ENCODE results near the gene SORCS1.

Gene SORCS1

DNA sequence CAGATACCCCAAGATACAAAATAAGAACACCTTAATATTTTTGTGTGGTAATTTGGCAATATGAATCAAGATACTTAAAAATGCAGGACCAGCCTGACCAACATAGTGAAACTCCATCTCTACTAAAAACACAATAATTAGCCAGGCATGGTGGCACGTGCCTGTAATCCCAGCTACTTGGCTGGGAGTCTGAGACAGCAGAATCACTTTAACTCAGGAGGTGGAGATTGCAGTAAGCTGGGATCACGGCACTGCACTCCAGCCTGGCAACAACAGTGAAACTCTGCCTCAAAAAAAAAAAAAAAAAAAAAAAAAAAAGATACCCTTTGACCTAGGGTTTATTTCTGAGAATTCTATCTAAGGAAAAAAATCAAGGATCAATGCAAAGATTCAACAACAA is 450.7 kb downstream of the SORCS1 start:
- Mint-ChIP-seq H3K36me3 (ENCODE audit: low read depth) (no peaks in the 10 kb centered on the region), H3K4me3 (no peak overlapping the region), H3K27me3 (ENCODE audit: low read depth) (peaks cover 8% of the 10 kb centered on the region)

DNA sequence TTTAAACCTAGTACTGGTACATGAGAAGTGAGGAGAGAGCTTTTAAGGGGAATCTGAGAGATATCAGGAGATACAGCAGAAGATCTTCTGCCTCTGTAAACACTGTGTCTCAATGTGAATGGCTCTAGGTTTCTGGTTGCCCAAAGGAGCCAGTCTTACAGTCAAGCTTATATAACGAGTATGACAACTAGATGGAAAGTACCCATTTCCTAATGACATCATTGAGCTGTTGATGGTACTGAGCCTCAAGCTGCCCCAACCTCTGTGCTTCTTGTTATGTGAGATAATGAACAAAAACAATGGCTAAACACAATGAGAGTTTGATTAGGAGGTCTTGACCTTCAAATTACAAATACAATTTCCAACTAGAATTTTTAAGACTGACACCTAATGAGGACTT is 451.5 kb downstream of the SORCS1 start:
- Mint-ChIP-seq H3K4me3 (no peak overlapping the region), H3K27ac (no peak overlapping the region), H3K9me3 (peaks cover 6% of the 10 kb centered on the region), H3K4me1 (peaks cover 8% of the 10 kb centered on the region), H3K27me3 (ENCODE audit: low read depth) (peaks cover 7% of the 10 kb centered on the region), H3K36me3 (ENCODE audit: low read depth) (no peaks in the 10 kb centered on the region)
- TF ChIP-seq, protein P1, sequence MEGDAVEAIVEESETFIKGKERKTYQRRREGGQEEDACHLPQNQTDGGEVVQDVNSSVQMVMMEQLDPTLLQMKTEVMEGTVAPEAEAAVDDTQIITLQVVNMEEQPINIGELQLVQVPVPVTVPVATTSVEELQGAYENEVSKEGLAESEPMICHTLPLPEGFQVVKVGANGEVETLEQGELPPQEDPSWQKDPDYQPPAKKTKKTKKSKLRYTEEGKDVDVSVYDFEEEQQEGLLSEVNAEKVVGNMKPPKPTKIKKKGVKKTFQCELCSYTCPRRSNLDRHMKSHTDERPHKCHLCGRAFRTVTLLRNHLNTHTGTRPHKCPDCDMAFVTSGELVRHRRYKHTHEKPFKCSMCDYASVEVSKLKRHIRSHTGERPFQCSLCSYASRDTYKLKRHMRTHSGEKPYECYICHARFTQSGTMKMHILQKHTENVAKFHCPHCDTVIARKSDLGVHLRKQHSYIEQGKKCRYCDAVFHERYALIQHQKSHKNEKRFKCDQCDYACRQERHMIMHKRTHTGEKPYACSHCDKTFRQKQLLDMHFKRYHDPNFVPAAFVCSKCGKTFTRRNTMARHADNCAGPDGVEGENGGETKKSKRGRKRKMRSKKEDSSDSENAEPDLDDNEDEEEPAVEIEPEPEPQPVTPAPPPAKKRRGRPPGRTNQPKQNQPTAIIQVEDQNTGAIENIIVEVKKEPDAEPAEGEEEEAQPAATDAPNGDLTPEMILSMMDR (IDR thresholded peaks at IDR 0.05; ENCODE audit: unreplicated experiment in 3 of 3) = no peak

More for the DNA sequence above, 450.7 kb downstream of the SORCS1 start:
- TF ChIP-seq, protein P1 (IDR thresholded peaks at IDR 0.05; ENCODE audit: unreplicated experiment in 3 of 3) = no peak
- H3K27ac Mint-ChIP-seq = no peak overlapping the region
- peaks cover 6% of the 10 kb centered on the region for H3K9me3 Mint-ChIP-seq
- H3K4me1 Mint-ChIP-seq = peaks cover 8% of the 10 kb centered on the region

DNA sequence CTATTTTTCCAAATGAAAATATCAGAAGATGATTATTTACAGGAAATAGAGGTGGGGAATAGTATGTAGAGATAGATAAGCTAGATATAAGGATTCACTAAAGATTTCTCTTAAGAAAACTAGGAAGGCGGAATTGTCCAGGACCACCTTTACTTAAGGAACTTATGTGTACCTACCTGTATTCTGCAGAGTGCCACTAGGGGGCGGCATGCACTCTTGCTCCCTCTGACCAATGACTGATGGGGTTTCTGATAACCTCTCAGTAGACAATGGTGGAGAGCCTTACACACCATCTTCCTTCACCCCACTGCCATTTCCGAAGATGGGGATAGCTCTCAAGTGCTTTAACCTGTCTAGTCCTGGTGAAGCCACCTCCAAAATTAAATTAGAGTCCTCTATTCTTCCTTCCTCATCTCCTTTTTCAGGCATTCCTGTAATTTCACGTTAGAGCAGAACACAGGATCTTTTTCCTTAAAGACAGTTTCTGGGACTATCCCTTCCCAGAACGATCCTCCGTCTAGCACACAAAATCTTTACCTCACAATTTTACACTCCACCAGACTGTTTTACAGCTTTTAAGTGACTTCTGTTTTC is 453.1 kb downstream of the SORCS1 start:
- Mint-ChIP-seq H3K4me1 (peaks cover 10% of the 10 kb centered on the region), H3K36me3 (ENCODE audit: low read depth) (no peaks in the 10 kb centered on the region), H3K27ac (no peak overlapping the region), H3K4me3 (no peak overlapping the region), H3K27me3 (ENCODE audit: low read depth) (peaks cover 4% of the 10 kb centered on the region), H3K9me3 (peaks cover 4% of the 10 kb centered on the region)
- TF ChIP-seq, protein P1 (IDR thresholded peaks at IDR 0.05; ENCODE audit: unreplicated experiment in 3 of 3) = peak; percentile 37 to 52 (median 43)

DNA sequence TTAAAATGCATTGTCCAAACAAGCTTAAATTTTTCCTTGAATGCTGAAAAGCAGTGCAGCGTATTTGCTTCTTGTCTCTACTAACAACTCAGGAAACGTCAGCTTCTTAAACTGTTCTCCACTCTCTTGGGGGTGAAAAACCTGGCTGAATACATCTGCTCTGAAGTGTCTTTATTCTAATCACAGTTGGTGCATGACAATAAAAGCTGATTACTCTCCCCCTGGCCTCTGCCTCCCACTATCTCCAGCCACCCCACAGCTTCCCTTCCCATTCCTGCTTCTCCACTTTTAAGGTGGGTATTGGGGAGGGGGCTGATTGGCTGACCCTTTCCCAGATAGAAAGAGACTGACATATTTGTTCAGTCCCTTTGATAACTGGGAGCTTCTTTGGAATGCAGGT is 456.0 kb downstream of the SORCS1 start:
- Mint-ChIP-seq H3K27me3 (ENCODE audit: low read depth) (peaks cover 22% of the 10 kb centered on the region), H3K4me1 (peaks cover 16% of the 10 kb centered on the region), H3K9me3 (peaks cover 4% of the 10 kb centered on the region), H3K4me3 (no peak overlapping the region), H3K36me3 (ENCODE audit: low read depth) (no peaks in the 10 kb centered on the region), H3K27ac (no peak overlapping the region)
- TF ChIP-seq, protein P1 (IDR thresholded peaks at IDR 0.05; ENCODE audit: unreplicated experiment in 3 of 3) = no peak

DNA sequence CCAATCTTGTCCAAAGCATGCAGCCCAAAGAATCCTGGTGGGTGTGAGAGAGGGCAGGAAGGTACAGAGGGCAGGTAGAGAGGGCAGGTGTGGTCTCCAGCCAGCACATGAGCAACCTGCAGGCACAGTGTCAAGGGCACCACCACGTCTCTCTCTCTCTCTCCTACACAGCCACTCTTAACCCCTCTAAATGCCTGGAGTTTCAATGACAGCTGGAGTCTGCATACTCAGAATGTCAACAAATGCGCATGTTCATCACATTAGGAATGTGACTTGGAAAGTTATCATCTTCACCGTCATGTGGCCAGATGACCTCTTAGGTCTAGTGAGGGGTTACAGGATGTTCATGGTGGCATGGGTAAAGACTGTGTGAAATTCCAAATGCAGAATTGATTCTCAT is 456.8 kb downstream of the SORCS1 start:
- TF ChIP-seq, protein P1 (IDR thresholded peaks at IDR 0.05; ENCODE audit: unreplicated experiment in 3 of 3) = no peak
- H3K27ac Mint-ChIP-seq = no peak overlapping the region
- H3K9me3 Mint-ChIP-seq = peaks cover 4% of the 10 kb centered on the region
- H3K36me3 Mint-ChIP-seq (ENCODE audit: low read depth) = no peaks in the 10 kb centered on the region
- no peak overlapping the region for H3K4me3 Mint-ChIP-seq
- H3K27me3 Mint-ChIP-seq (ENCODE audit: low read depth) = peaks cover 22% of the 10 kb centered on the region
- peaks cover 16% of the 10 kb centered on the region for H3K4me1 Mint-ChIP-seq

DNA sequence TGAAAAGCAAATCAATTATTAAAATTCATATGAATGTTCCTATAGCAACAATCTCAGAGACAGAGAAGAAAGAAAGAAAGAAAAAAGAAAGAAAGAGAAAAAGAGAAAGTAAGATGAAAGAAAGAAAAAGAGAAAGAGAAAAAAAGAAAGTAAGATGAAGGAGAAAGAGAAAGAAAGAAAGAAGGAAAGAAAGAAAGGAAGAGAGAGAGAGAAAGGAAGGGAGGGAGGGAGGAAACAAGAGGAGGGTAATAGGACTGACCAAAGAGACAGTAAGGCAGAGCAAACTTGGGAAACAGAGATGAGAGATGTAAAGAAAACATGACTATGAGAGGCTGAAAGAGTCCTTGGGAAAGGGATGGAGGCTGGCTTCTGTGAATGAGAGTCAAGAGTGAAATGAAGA is 458.4 kb downstream of the SORCS1 start:
- peaks cover 16% of the 10 kb centered on the region for H3K4me1 Mint-ChIP-seq
- no peak overlapping the region for H3K4me3 Mint-ChIP-seq
- H3K36me3 Mint-ChIP-seq (ENCODE audit: low read depth) = no peaks in the 10 kb centered on the region
- no peak overlapping the region for H3K27ac Mint-ChIP-seq
- TF ChIP-seq, protein P1 (IDR thresholded peaks at IDR 0.05; ENCODE audit: unreplicated experiment in 3 of 3) = no peak
- no peaks in the 10 kb centered on the region for H3K9me3 Mint-ChIP-seq
- H3K27me3 Mint-ChIP-seq (ENCODE audit: low read depth) = peaks cover 22% of the 10 kb centered on the region

Measured in nephron (organoid).